ENCODE results near the gene AFAP1L2. TPM values are rescaled to one million over a fixed set of nuclear protein-coding genes. Genes with fewer than 3 reads are reported as not detected.

The AFAP1L2 gene
- total and polyA plus RNA-seq, 9 of the 15 experiments (the other 6 are each of a cell fraction or from before 2014, with no cell fraction given), result 0.07 TPM; not detected in 8

GRCh38 chr10:114380060-114380459 lies 24.2 kb downstream of the AFAP1L2 start (continued):
- TF ChIP-seq PYGO2 (tag; IDR thresholded peaks at IDR 0.05) (no peak), FOSL1 (tag; conservative IDR thresholded peaks at IDR 0.05) (no peak), ARID1B (IDR thresholded peaks at IDR 0.05) (no peak), RAD21 (CRISPR knock-in tag; conservative IDR thresholded peaks at IDR 0.05 in 1 of 2, IDR thresholded peaks at IDR 0.05 in 1 of 2) (no peak), SP1 (CRISPR knock-in tag; IDR thresholded peaks at IDR 0.05) (no peak), POLR2AphosphoS2 (IDR thresholded peaks at IDR 0.05; ENCODE audit: low read length) (no peak), MTA1 (IDR thresholded peaks at IDR 0.05; ENCODE audit: borderline replicate concordance) (no peak), NFIC (IDR thresholded peaks at IDR 0.05) (no peak)
- TF ChIP-seq, protein P1, sequence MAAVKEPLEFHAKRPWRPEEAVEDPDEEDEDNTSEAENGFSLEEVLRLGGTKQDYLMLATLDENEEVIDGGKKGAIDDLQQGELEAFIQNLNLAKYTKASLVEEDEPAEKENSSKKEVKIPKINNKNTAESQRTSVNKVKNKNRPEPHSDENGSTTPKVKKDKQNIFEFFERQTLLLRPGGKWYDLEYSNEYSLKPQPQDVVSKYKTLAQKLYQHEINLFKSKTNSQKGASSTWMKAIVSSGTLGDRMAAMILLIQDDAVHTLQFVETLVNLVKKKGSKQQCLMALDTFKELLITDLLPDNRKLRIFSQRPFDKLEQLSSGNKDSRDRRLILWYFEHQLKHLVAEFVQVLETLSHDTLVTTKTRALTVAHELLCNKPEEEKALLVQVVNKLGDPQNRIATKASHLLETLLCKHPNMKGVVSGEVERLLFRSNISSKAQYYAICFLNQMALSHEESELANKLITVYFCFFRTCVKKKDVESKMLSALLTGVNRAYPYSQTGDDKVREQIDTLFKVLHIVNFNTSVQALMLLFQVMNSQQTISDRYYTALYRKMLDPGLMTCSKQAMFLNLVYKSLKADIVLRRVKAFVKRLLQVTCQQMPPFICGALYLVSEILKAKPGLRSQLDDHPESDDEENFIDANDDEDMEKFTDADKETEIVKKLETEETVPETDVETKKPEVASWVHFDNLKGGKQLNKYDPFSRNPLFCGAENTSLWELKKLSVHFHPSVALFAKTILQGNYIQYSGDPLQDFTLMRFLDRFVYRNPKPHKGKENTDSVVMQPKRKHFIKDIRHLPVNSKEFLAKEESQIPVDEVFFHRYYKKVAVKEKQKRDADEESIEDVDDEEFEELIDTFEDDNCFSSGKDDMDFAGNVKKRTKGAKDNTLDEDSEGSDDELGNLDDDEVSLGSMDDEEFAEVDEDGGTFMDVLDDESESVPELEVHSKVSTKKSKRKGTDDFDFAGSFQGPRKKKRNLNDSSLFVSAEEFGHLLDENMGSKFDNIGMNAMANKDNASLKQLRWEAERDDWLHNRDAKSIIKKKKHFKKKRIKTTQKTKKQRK (IDR thresholded peaks at IDR 0.05; ENCODE audit: borderline replicate concordance, low read depth, low read length), result no peak

- no peak for FAIRE-seq
- no TSS peak for BruUV-seq (replicated peaks)
- Histone ChIP-seq H3K79me2 (ENCODE audit: control insufficient read depth, insufficient read depth, low read length) (no peaks in the 10 kb centered on the region), H3K27me3 (ENCODE audit: control insufficient read depth in 2 of 2, insufficient read depth in 2 of 2, low read length in 2 of 2) (no peaks in the 10 kb centered on the region), H3K9ac (ENCODE audit: insufficient read depth in 1 of 2, low read depth in 2 of 2, low read length in 2 of 2) (no peak overlapping the region), H4K20me1 (replicated peaks; ENCODE audit: control insufficient read depth, insufficient read depth, low read length) (no peaks in the 10 kb centered on the region), H3K36me3 (ENCODE audit: control insufficient read depth, insufficient read depth, low read length) (no peaks in the 10 kb centered on the region), H2AFZ (ENCODE audit: low read depth, low read length) (no peak overlapping the region), H3K4me2 (ENCODE audit: insufficient read depth, low read length) (no peak overlapping the region), H3K9me3 (replicated peaks; ENCODE audit: control insufficient read depth, insufficient read depth, low read depth, low read length) (no peaks in the 10 kb centered on the region), H3K27ac (ENCODE audit: extremely low read depth, low read depth, low read length) (no peak overlapping the region), H3K4me3 (no peak overlapping the region), H3K4me1 (replicated peaks in 1 of 2; ENCODE audit: control insufficient read depth in 2 of 2, insufficient read depth in 2 of 2, low read length in 2 of 2) (no peaks in the 10 kb centered on the region), H3K9me1 (ENCODE audit: control insufficient read depth, insufficient read depth, low read length) (no peaks in the 10 kb centered on the region)
- no peak for ATAC-seq
- ChIA-PET POLR2A (no interaction called here), CTCF (ENCODE audit: low intra/inter-chr PET ratio) (no interaction called here)
- WGBS (ENCODE audit: insufficient coverage, low coverage, missing lambda C conversion rate), result 8% methylated on average over 4 of the region's 4 CpGs
- no peak for DNase-seq (ENCODE audit: extremely low read depth in 1 of 4, low spot score in 3 of 4)
- intact Hi-C loops (cut with micrococcal nuclease) (no loop called here), in situ Hi-C loops (cut with MboI) (no loop called here)
- TF ChIP-seq HDGF (IDR thresholded peaks at IDR 0.05), result no peak
- TF ChIP-seq SIN3A (IDR thresholded peaks at IDR 0.05; ENCODE audit: borderline replicate concordance in 2 of 2, control insufficient read depth in 1 of 2, low read depth in 2 of 2, low read length in 2 of 2), result no peak
- no peak for TF ChIP-seq POLR2A (conservative IDR thresholded peaks at IDR 0.05)
- no peak for TF ChIP-seq NR4A1 (CRISPR knock-in tag; IDR thresholded peaks at IDR 0.05)
- no peak for TF ChIP-seq NR4A1 (tag; IDR thresholded peaks at IDR 0.05)
- no peak for TF ChIP-seq PATZ1 (CRISPR knock-in tag; IDR thresholded peaks at IDR 0.05; ENCODE audit: borderline replicate concordance)
- no peak for TF ChIP-seq RCOR1 (IDR thresholded peaks at IDR 0.05; ENCODE audit: borderline replicate concordance in 1 of 2, low read depth in 2 of 2, low read length in 2 of 2)
- no peak for TF ChIP-seq NFIX (CRISPR knock-in tag; IDR thresholded peaks at IDR 0.05; ENCODE audit: low read depth)
- no peak for TF ChIP-seq NELFE (IDR thresholded peaks at IDR 0.05; ENCODE audit: insufficient read depth, insufficient read length)
- TF ChIP-seq HNRNPK (IDR thresholded peaks at IDR 0.05; ENCODE audit: low read depth, low read length, poor library complexity, severe bottlenecking), result no peak
These were observed 24.7 kb downstream of the AFAP1L2 start for GRCh38 chr10:114379631-114380041.

All from K562 (cell line).